H9 (cell line): Measurements from ENCODE around the gene ZCCHC8. TPM values are rescaled to one million over a fixed set of nuclear protein-coding genes. Genes with fewer than 3 reads are reported as not detected.
A peak's percentile ranks its signal among the peaks of the same experiment; 100 is the strongest.

Source experiments
- DNase-seq: peaks from one replicate; pipeline ENCODE4 v3.0.0-alpha.2; 2017
- H2AFZ ChIP-seq: one replicate; pipeline ENCODE4 v1.6.1; 2013; ENCODE audit warnings: mild to moderate bottlenecking, low read length, control low read depth, moderate library complexity
- H2AK5ac ChIP-seq: 2 replicates; pipeline ENCODE4 v1.6.1; 2013; ENCODE audit warnings: low read length, control low read depth, mixed read lengths; ENCODE audit not compliant: insufficient read length
- H2BK120ac ChIP-seq: one replicate; pipeline ENCODE4 v1.6.1; 2013; ENCODE audit warnings: low read depth, mild to moderate bottlenecking, low read length, control low read depth, inconsistent platforms; ENCODE audit not compliant: poor library complexity, severe bottlenecking
- H2BK12ac ChIP-seq: 2 replicates; pipeline ENCODE4 v1.6.1; 2013; ENCODE audit warnings: low read length, control low read depth, mixed read lengths, low read depth; ENCODE audit not compliant: insufficient read length
- H2BK15ac ChIP-seq: 2 replicates; pipeline ENCODE4 v1.6.1; 2013; ENCODE audit warnings: low read depth, low read length, control low read depth
- H2BK20ac ChIP-seq: one replicate; pipeline ENCODE4 v1.6.1; 2013; ENCODE audit warnings: low read depth, mild to moderate bottlenecking, low read length, control low read depth, inconsistent platforms; ENCODE audit not compliant: poor library complexity, severe bottlenecking
- H2BK5ac ChIP-seq: 2 replicates; pipeline ENCODE4 v1.6.1; 2013; ENCODE audit warnings: low read length, control low read depth, mixed read lengths; ENCODE audit not compliant: insufficient read length
- H3K14ac ChIP-seq: 2 replicates; pipeline ENCODE4 v1.6.1; 2013; ENCODE audit warnings: low read length, control low read depth; ENCODE audit not compliant: insufficient read depth
- H3K18ac ChIP-seq: 2 replicates; pipeline ENCODE4 v1.6.1; 2013; ENCODE audit warnings: low read depth, mild to moderate bottlenecking, mixed read lengths, low read length, control low read depth; ENCODE audit not compliant: insufficient read length
- H3K23ac ChIP-seq: 2 replicates; pipeline ENCODE4 v1.6.1; 2013; ENCODE audit warnings: low read length, control low read depth, mixed read lengths, low read depth; ENCODE audit not compliant: insufficient read length
- H3K23me2 ChIP-seq: 2 replicates; pipeline ENCODE4 v1.6.1; 2013; ENCODE audit warnings: low read depth, mild to moderate bottlenecking, mixed read lengths, low read length, control low read depth; ENCODE audit not compliant: insufficient read length, poor library complexity, severe bottlenecking
- H3K27ac ChIP-seq: 2 replicates; pipeline ENCODE4 v1.5.1; 2013; ENCODE audit warnings: low read length, control low read depth, mixed read lengths, low read depth; ENCODE audit not compliant: insufficient read length
- H3K27me3 ChIP-seq: 2 replicates; pipeline ENCODE4 v1.6.1; 2013; ENCODE audit warnings: low read length, control low read depth, inconsistent platforms; ENCODE audit not compliant: insufficient read depth
- H3K4ac ChIP-seq: 2 replicates; pipeline ENCODE4 v1.6.1; 2013; ENCODE audit warnings: low read depth, mild to moderate bottlenecking, control low read depth, inconsistent platforms, low read length, moderate library complexity
- H3K4me1 ChIP-seq: 2 replicates; pipeline ENCODE4 v1.6.1; 2013; ENCODE audit warnings: low read length, control low read depth, inconsistent platforms; ENCODE audit not compliant: insufficient read depth
- H3K4me2 ChIP-seq: 2 replicates; pipeline ENCODE4 v1.6.1; 2013; ENCODE audit warnings: low read length, control low read depth, mixed read lengths; ENCODE audit not compliant: insufficient read length, insufficient read depth
- H3K56ac ChIP-seq: 2 replicates; pipeline ENCODE4 v1.6.1; 2013; ENCODE audit warnings: low read depth, mild to moderate bottlenecking, mixed read lengths, low read length, control low read depth; ENCODE audit not compliant: insufficient read length
- H3K79me1 ChIP-seq: 2 replicates; pipeline ENCODE4 v1.6.1; 2013; ENCODE audit warnings: low read depth, mild to moderate bottlenecking, moderate library complexity, low read length, control low read depth, inconsistent platforms; ENCODE audit not compliant: insufficient read depth, poor library complexity, severe bottlenecking
- H3K79me2 ChIP-seq: 2 replicates; pipeline ENCODE4 v1.6.1; 2013; ENCODE audit warnings: low read length, control low read depth, inconsistent platforms; ENCODE audit not compliant: insufficient read depth
- H3K9ac ChIP-seq: 2 replicates; pipeline ENCODE4 v1.6.1; 2013; ENCODE audit warnings: low read length, control low read depth, mixed read lengths; ENCODE audit not compliant: insufficient read length; ENCODE audit errors: extremely low read depth
- H3K9me3 ChIP-seq: one replicate; pipeline ENCODE4 v1.6.1; 2013; ENCODE audit warnings: low read depth, low read length, inconsistent platforms; ENCODE audit not compliant: control insufficient read depth
- H3T11ph ChIP-seq: one replicate; pipeline ENCODE4 v1.6.1; 2013; ENCODE audit warnings: mild to moderate bottlenecking, low read length, control low read depth, inconsistent platforms
- H4K20me1 ChIP-seq: one replicate; pipeline ENCODE4 v1.6.1; 2013; ENCODE audit not compliant: control insufficient read depth, insufficient read length, insufficient read depth
- H4K5ac ChIP-seq: 2 replicates; pipeline ENCODE4 v1.6.1; 2013; ENCODE audit warnings: low read depth, mild to moderate bottlenecking, mixed read lengths, low read length, control low read depth; ENCODE audit not compliant: insufficient read length
- H4K8ac ChIP-seq: replicated peaks from 2 replicates; pipeline ENCODE4 v1.6.1; 2013; ENCODE audit warnings: low read length, control low read depth, mixed read lengths, low read depth; ENCODE audit not compliant: insufficient read length
- H4K91ac ChIP-seq: 2 replicates; pipeline ENCODE4 v1.6.1; 2013; ENCODE audit warnings: low read depth, mild to moderate bottlenecking, moderate library complexity, mixed read lengths, low read length, control low read depth; ENCODE audit not compliant: insufficient read length
- H3K27ac Mint-ChIP-seq, 3 experiments: 2 replicates in 2 of 3; 3 replicates in 1 of 3; pipeline ENCODE4 v1.8.0; 2020 to 2021; ENCODE audit warnings: mixed read lengths in 3 of 3, mild to moderate bottlenecking in 1 of 3, moderate library complexity in 1 of 3
- H3K27me3 Mint-ChIP-seq: 2 replicates; pipeline ENCODE4 v1.8.0; 2021; ENCODE audit warnings: low read depth, mild to moderate bottlenecking, moderate library complexity, mixed read lengths
- H3K36me3 Mint-ChIP-seq, 3 experiments: 2 replicates in 2 of 3; 3 replicates in 1 of 3; pipeline ENCODE4 v1.8.0; 2020 to 2021; ENCODE audit warnings: low read depth in 3 of 3, mixed read lengths in 3 of 3; ENCODE audit not compliant: insufficient read depth in 1 of 3
- H3K4me1 Mint-ChIP-seq, 2 experiments: 2 replicates each; pipeline ENCODE4 v1.8.0; 2020; ENCODE audit warnings: mixed read lengths in 2 of 2
- H3K4me3 Mint-ChIP-seq, 2 experiments: 2 replicates in 1 of 2; 3 replicates in 1 of 2; pipeline ENCODE4 v1.8.0; 2020 to 2021; ENCODE audit warnings: mild to moderate bottlenecking in 2 of 2, mixed read lengths in 2 of 2, moderate library complexity in 1 of 2
- H3K9me3 Mint-ChIP-seq, 2 experiments: 2 replicates in 1 of 2; 3 replicates in 1 of 2; pipeline ENCODE4 v1.8.0; 2020; ENCODE audit warnings: mild to moderate bottlenecking in 2 of 2, mixed read lengths in 2 of 2, moderate library complexity in 1 of 2
- WGBS: extraction: QIAGEN DNeasy Blood & Tissue Kit; methylation state at CpG from one replicate; pipeline ENCODE4 v1.1.7; 2013; ENCODE audit warnings: missing lambda C conversion rate, low lambda C conversion rate, mixed read lengths; ENCODE audit not compliant: insufficient read length; ENCODE audit errors: extremely low coverage; 5-methylcytosine and 5-hydroxymethylcytosine counted together
- long read RNA-seq: library from polyadenylated mRNA; unstranded; transcript quantifications from one replicate; pipeline ENCODE4 v2.0.0, GENCODE V29; 2020
- total RNA-seq: library from RNA; stranded (reverse); gene quantifications from 2 replicates; pipeline ENCODE4 v1.2.1, GENCODE V29; 2021
- TF ChIP-seq, protein P1 (sequence below): fragments of 200-600 bp; sonication (generic); conservative IDR thresholded peaks from 3 replicates; pipeline ENCODE4 v1.8.0; 2021; ENCODE audit warnings: antibody characterized with exemption, mild to moderate bottlenecking

ZCCHC8 gene
- total RNA-seq = 37.3 and 37.4 TPM in 2 replicates
- long read RNA-seq, transcript ZCCHC8-210 (14 exons, 2,955 nt) = major isoform, 68 of 83 reads
- long read RNA-seq, partial matches to known transcripts = 6 of 83 reads
- long read RNA-seq, other reads (novel, unspliced or antisense) = 9 of 83 reads

DNA sequence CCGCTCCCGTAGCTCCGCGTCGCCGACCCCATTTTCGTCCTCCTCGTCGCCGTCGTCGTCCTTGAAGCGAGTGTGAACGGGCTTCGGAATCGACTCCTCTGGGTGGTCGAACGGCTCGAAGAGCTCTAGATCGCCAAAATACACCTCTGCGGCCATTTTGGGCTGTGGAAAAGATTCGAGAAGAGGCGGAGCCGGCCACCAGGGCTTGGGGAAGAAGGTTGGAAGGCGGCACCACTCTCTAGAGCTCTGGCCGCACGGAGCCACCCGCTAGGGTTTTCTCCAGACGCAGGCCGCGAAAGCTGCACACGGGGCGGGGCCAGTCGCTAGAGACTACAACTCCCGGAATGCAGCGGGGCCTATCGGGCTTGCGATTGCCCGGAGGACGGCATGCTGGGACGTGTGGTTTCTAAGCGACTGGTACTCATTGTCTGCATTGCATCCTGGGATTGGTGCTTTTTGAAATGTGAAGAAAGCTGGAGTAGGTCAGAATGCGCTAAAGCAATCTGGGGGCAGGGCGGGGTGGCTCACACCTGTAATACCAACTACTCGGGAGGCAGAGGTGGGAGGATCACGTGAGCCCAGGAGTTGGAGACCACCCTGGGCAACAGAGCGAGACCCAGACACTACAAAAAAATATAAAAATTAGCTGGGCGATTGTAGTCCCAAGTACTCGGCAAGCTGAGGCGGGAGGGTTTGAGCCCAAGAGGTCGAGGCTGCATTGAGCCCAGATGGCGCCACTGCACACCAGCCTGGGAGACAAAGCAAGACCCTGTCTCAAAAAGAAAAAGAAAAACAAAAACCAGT, at the start of gene ZCCHC8:
Gene ZCCHC8, minus strand, starts transcription at position 248 of the 804 bp plus-strand sequence. Its CDS starts 92 bp downstream, at position 156.
- Mint-ChIP-seq H3K4me3 (peak within 1 kb of the TSS; percentile 97 to 98), H3K36me3 (peaks cover 19 to 42% (median 35%) of the 10 kb centered on the region in 3 experiments), H3K27me3 (no peaks in the 10 kb centered on the region; the same call in 1 of the 2 replicates), H3K9me3 (no peaks in the 10 kb centered on the region; a peak in 1 of 5 replicates), H3K27ac (peak within 1 kb of the TSS; percentile 99 to 100 (median 100)), H3K4me1 (peaks cover 12 to 15% of the 10 kb centered on the region in 2 experiments)
- Histone ChIP-seq H4K8ac (peak within 1 kb of the TSS; percentile 63), H2AFZ (no peak within 1 kb of the TSS), H2BK20ac (no peak within 1 kb of the TSS), H4K91ac (no peak within 1 kb of the TSS), H3K27ac (peak within 1 kb of the TSS; percentile 53), H3K9ac (peak within 1 kb of the TSS; percentile 89), H3K79me2 (no peaks in the 10 kb centered on the region; the same call in 1 of the 2 replicates), H3K23ac (no peak within 1 kb of the TSS), H4K5ac (peak within 1 kb of the TSS; percentile 45), H3K4ac (no peak within 1 kb of the TSS; the same call in 1 of the 2 replicates), H4K20me1 (no peaks in the 10 kb centered on the region), H3K14ac (peak within 1 kb of the TSS; percentile 90), H3K56ac (no peak within 1 kb of the TSS), H3K27me3 (no peaks in the 10 kb centered on the region), H3T11ph (no peak within 1 kb of the TSS), H3K18ac (peak within 1 kb of the TSS; percentile 80), H3K4me1 (no peaks in the 10 kb centered on the region), H3K23me2 (no peaks in the 10 kb centered on the region), H2BK120ac (no peak within 1 kb of the TSS), H2BK15ac (no peak within 1 kb of the TSS), H3K9me3 (no peaks in the 10 kb centered on the region), H2AK5ac (no peak within 1 kb of the TSS), H3K79me1 (no peaks in the 10 kb centered on the region), H2BK12ac (no peak within 1 kb of the TSS), H2BK5ac (peak within 1 kb of the TSS; percentile 16), H3K4me2 (peak within 1 kb of the TSS; percentile 83)
- TF ChIP-seq, protein P1, sequence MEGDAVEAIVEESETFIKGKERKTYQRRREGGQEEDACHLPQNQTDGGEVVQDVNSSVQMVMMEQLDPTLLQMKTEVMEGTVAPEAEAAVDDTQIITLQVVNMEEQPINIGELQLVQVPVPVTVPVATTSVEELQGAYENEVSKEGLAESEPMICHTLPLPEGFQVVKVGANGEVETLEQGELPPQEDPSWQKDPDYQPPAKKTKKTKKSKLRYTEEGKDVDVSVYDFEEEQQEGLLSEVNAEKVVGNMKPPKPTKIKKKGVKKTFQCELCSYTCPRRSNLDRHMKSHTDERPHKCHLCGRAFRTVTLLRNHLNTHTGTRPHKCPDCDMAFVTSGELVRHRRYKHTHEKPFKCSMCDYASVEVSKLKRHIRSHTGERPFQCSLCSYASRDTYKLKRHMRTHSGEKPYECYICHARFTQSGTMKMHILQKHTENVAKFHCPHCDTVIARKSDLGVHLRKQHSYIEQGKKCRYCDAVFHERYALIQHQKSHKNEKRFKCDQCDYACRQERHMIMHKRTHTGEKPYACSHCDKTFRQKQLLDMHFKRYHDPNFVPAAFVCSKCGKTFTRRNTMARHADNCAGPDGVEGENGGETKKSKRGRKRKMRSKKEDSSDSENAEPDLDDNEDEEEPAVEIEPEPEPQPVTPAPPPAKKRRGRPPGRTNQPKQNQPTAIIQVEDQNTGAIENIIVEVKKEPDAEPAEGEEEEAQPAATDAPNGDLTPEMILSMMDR = peak; percentile 36; the same call in 1 of the 3 replicates
- peak; percentile 100 for DNase-seq
- WGBS = no CpG with 5 or more reads among the region's 52 CpGs
